Measurements from ENCODE around the gene R3HDM4.

DNA sequence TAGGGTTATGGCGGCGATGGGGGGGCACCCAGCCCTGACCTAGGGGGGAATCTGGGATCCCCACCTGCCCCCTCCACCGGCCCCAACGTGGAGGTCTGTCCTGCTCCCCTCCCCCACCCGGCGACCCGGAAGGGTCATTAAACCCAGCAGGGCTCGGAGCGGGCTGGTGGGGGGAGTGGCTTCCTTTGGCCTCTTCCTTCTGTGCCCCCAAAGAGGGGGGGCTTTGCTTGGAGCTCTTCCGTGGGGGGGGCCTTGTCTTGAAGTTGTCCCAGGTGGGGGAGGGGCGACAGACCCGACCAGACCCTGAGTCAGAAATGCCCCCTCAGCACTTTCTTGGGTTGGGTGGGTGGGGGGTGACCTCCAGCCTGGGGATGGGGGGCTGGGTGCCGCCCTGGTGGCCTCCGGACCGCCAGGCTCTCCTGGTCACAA, 14.3 kb upstream of the R3HDM4 start:
- TF ChIP-seq, protein P1, sequence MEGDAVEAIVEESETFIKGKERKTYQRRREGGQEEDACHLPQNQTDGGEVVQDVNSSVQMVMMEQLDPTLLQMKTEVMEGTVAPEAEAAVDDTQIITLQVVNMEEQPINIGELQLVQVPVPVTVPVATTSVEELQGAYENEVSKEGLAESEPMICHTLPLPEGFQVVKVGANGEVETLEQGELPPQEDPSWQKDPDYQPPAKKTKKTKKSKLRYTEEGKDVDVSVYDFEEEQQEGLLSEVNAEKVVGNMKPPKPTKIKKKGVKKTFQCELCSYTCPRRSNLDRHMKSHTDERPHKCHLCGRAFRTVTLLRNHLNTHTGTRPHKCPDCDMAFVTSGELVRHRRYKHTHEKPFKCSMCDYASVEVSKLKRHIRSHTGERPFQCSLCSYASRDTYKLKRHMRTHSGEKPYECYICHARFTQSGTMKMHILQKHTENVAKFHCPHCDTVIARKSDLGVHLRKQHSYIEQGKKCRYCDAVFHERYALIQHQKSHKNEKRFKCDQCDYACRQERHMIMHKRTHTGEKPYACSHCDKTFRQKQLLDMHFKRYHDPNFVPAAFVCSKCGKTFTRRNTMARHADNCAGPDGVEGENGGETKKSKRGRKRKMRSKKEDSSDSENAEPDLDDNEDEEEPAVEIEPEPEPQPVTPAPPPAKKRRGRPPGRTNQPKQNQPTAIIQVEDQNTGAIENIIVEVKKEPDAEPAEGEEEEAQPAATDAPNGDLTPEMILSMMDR (IDR thresholded peaks at IDR 0.05), result no peak
- TF ChIP-seq EP300 (IDR thresholded peaks at IDR 0.05) (no peak), POLR2A (IDR thresholded peaks at IDR 0.05) (no peak)

Data from gastroesophageal sphincter (tissue), 3 donors.